ES-I3 (cell line): Measurements from ENCODE around the gene BCAT1.
"Not testable (repeated sequence)": the region's sequence is repeated elsewhere in the genome, so short reads cannot be mapped to it uniquely, and the experiment has no call there.

Experiments
- H3K36me3 ChIP-seq: 2 replicates; pipeline ENCODE4 v1.6.1; 2013; ENCODE audit warnings: mild to moderate bottlenecking, low read length, control low read depth, moderate library complexity; ENCODE audit not compliant: insufficient read depth
- H3K4me1 ChIP-seq: 2 replicates; pipeline ENCODE4 v1.6.1; 2013; ENCODE audit warnings: mild to moderate bottlenecking, control low read depth, low read length; ENCODE audit not compliant: insufficient read depth
- H3K9ac ChIP-seq: 2 replicates; pipeline ENCODE4 v1.6.1; 2013; ENCODE audit warnings: low read depth, mild to moderate bottlenecking, low read length, moderate library complexity
- H3K9me3 ChIP-seq: 2 replicates; pipeline ENCODE4 v1.6.1; 2013; ENCODE audit warnings: mild to moderate bottlenecking, low read length, moderate library complexity; ENCODE audit not compliant: control insufficient read depth, insufficient read depth

BCAT1 gene

GRCh38 chr12:24928131-24928530 lies 20.8 kb downstream of the BCAT1 start:
- H3K9ac ChIP-seq, result no peak overlapping the region
- no peaks in the 10 kb centered on the region; the same call in none of the 2 replicates for H3K36me3 ChIP-seq
- peaks cover 12% of the 10 kb centered on the region for H3K9me3 ChIP-seq
- peaks cover 18% of the 10 kb centered on the region; the same call in 1 of the 2 replicates for H3K4me1 ChIP-seq

- not testable (repeated sequence) for H3K9ac ChIP-seq, H3K9me3 ChIP-seq, H3K36me3 ChIP-seq
- H3K4me1 ChIP-seq, result peaks cover 18% of the 10 kb centered on the region; the same call in 1 of the 2 replicates
These were observed 22.8 kb downstream of the BCAT1 start for GRCh38 chr12:24926080-24926479.

- no peaks in the 10 kb centered on the region for H3K9me3 ChIP-seq
- H3K4me1 ChIP-seq, result no peaks in the 10 kb centered on the region
- no peak overlapping the region for H3K9ac ChIP-seq
- H3K36me3 ChIP-seq, result no peaks in the 10 kb centered on the region; the same call in 1 of the 2 replicates
These were observed 26.8 kb downstream of the BCAT1 start for GRCh38 chr12:24922090-24922489.

GRCh38 chr12:24921251-24922038 lies 27.5 kb downstream of the BCAT1 start:
- Histone ChIP-seq H3K9me3 (no peaks in the 10 kb centered on the region), H3K4me1 (no peaks in the 10 kb centered on the region), H3K9ac (no peak overlapping the region), H3K36me3 (no peaks in the 10 kb centered on the region; the same call in 1 of the 2 replicates)

- Histone ChIP-seq H3K36me3 (no peaks in the 10 kb centered on the region; the same call in 1 of the 2 replicates), H3K9ac (no peak overlapping the region)
These were observed 28.8 kb downstream of the BCAT1 start for GRCh38 chr12:24920141-24920540.

GRCh38 chr12:24919346-24920001 lies 29.4 kb downstream of the BCAT1 start:
- H3K9ac ChIP-seq, result no peak overlapping the region
- no peaks in the 10 kb centered on the region; the same call in 1 of the 2 replicates for H3K36me3 ChIP-seq
- no peaks in the 10 kb centered on the region for H3K9me3 ChIP-seq
- H3K4me1 ChIP-seq, result no peaks in the 10 kb centered on the region

More at GRCh38 chr12:24920141-24920540, 28.8 kb downstream of the BCAT1 start:
- no peaks in the 10 kb centered on the region for H3K9me3 ChIP-seq
- no peaks in the 10 kb centered on the region for H3K4me1 ChIP-seq

- H3K9me3 ChIP-seq, result no peaks in the 10 kb centered on the region
- no peaks in the 10 kb centered on the region; the same call in 1 of the 2 replicates for H3K36me3 ChIP-seq
- H3K9ac ChIP-seq, result no peak overlapping the region
- no peaks in the 10 kb centered on the region for H3K4me1 ChIP-seq
These were observed 30.3 kb downstream of the BCAT1 start for GRCh38 chr12:24918596-24918995.

GRCh38 chr12:24915501-24915900 lies 33.4 kb downstream of the BCAT1 start:
- Histone ChIP-seq H3K36me3 (no peaks in the 10 kb centered on the region; the same call in 1 of the 2 replicates), H3K4me1 (no peaks in the 10 kb centered on the region), H3K9me3 (no peaks in the 10 kb centered on the region), H3K9ac (no peak overlapping the region)

GRCh38 chr12:24913953-24914352 lies 34.9 kb downstream of the BCAT1 start:
- H3K9ac ChIP-seq, result no peak overlapping the region
- no peaks in the 10 kb centered on the region for H3K4me1 ChIP-seq
- H3K9me3 ChIP-seq, result no peaks in the 10 kb centered on the region
- H3K36me3 ChIP-seq, result peaks cover 4% of the 10 kb centered on the region

- Histone ChIP-seq H3K9me3 (no peaks in the 10 kb centered on the region), H3K36me3 (peaks cover 4% of the 10 kb centered on the region), H3K4me1 (no peaks in the 10 kb centered on the region), H3K9ac (no peak overlapping the region)
These were observed 35.8 kb downstream of the BCAT1 start for GRCh38 chr12:24913130-24913529.

GRCh38 chr12:24911271-24911791 lies 37.6 kb downstream of the BCAT1 start:
- Histone ChIP-seq H3K4me1 (no peaks in the 10 kb centered on the region), H3K9me3 (no peaks in the 10 kb centered on the region), H3K36me3 (peaks cover 4% of the 10 kb centered on the region), H3K9ac (no peak overlapping the region)

GRCh38 chr12:24910192-24910591 lies 38.7 kb downstream of the BCAT1 start:
- H3K9me3 ChIP-seq, H3K4me1 ChIP-seq, H3K36me3 ChIP-seq, H3K9ac ChIP-seq: not testable (repeated sequence)

- Histone ChIP-seq H3K36me3 (peaks cover 4% of the 10 kb centered on the region; the same call in 1 of the 2 replicates), H3K9ac (no peak overlapping the region), H3K4me1 (peaks cover 10% of the 10 kb centered on the region; the same call in 1 of the 2 replicates), H3K9me3 (no peaks in the 10 kb centered on the region)
These were observed 39.2 kb downstream of the BCAT1 start for GRCh38 chr12:24909667-24910066.

GRCh38 chr12:24907464-24907863 lies 41.4 kb downstream of the BCAT1 start:
- Histone ChIP-seq H3K9ac (no peak overlapping the region), H3K4me1 (peaks cover 20% of the 10 kb centered on the region), H3K9me3 (no peaks in the 10 kb centered on the region), H3K36me3 (peaks cover 4% of the 10 kb centered on the region; the same call in 1 of the 2 replicates)
